ENCODE measurements around the gene AGXT. TPM values are rescaled to one million over a fixed set of nuclear protein-coding genes. Genes with fewer than 3 reads are reported as not detected.

AGXT gene
- total RNA-seq, 1 donor from 2014 or later: not detected

- no peak overlapping the region for H3K27ac ChIP-seq (replicated peaks)
- intact Hi-C loops (cut with micrococcal nuclease): no loop called here
Observed at GRCh38 chr2:240916571-240917008, 48.0 kb downstream of the AGXT start.

GRCh38 chr2:240917009-240917683 lies 48.5 kb downstream of the AGXT start:
- Histone ChIP-seq H3K4me3 (peak overlapping the region; percentile 35), H3K27me3 (ENCODE audit: low read depth) (peaks cover 44% of the 10 kb centered on the region), H3K27ac (replicated peaks) (no peak overlapping the region), H3K36me3 (no peaks in the 10 kb centered on the region), H3K4me1 (peaks cover 44% of the 10 kb centered on the region), H3K9me3 (replicated peaks) (no peaks in the 10 kb centered on the region)
- intact Hi-C loops (cut with micrococcal nuclease): no loop called here
- no peak for TF ChIP-seq CTCF (IDR thresholded peaks at IDR 0.05; ENCODE audit: borderline replicate concordance)
- peak; percentile 15 for DNase-seq

More at GRCh38 chr2:240916571-240917008, 48.0 kb downstream of the AGXT start:
- peaks cover 44% of the 10 kb centered on the region for H3K4me1 ChIP-seq
- H3K27me3 ChIP-seq (ENCODE audit: low read depth): peaks cover 47% of the 10 kb centered on the region
- DNase-seq: peak; percentile 68
- H3K9me3 ChIP-seq (replicated peaks): no peaks in the 10 kb centered on the region
- peak overlapping the region; percentile 35 for H3K4me3 ChIP-seq
- no peaks in the 10 kb centered on the region for H3K36me3 ChIP-seq
- TF ChIP-seq CTCF (IDR thresholded peaks at IDR 0.05; ENCODE audit: borderline replicate concordance): no peak

- no peak for TF ChIP-seq CTCF (IDR thresholded peaks at IDR 0.05; ENCODE audit: borderline replicate concordance)
- Histone ChIP-seq H3K27me3 (ENCODE audit: low read depth) (peaks cover 38% of the 10 kb centered on the region), H3K36me3 (no peaks in the 10 kb centered on the region), H3K9me3 (replicated peaks) (no peaks in the 10 kb centered on the region), H3K27ac (replicated peaks) (no peak overlapping the region), H3K4me1 (peaks cover 44% of the 10 kb centered on the region), H3K4me3 (no peak overlapping the region)
- peak; percentile 13 for DNase-seq
- intact Hi-C loops (cut with micrococcal nuclease): no loop called here
Observed at GRCh38 chr2:240917684-240918257, 49.1 kb downstream of the AGXT start.

GRCh38 chr2:240918258-240919091 lies 49.9 kb downstream of the AGXT start:
- peak; percentile 13 for DNase-seq
- intact Hi-C loops (cut with micrococcal nuclease): no loop called here
- Histone ChIP-seq H3K4me1 (peaks cover 38% of the 10 kb centered on the region), H3K4me3 (no peak overlapping the region), H3K27me3 (ENCODE audit: low read depth) (peaks cover 36% of the 10 kb centered on the region), H3K27ac (replicated peaks) (no peak overlapping the region), H3K36me3 (no peaks in the 10 kb centered on the region), H3K9me3 (replicated peaks) (no peaks in the 10 kb centered on the region)
- no peak for TF ChIP-seq CTCF (IDR thresholded peaks at IDR 0.05; ENCODE audit: borderline replicate concordance)

GRCh38 chr2:240919161-240919781 lies 50.6 kb downstream of the AGXT start:
- no peaks in the 10 kb centered on the region for H3K36me3 ChIP-seq
- no peaks in the 10 kb centered on the region for H3K9me3 ChIP-seq (replicated peaks)
- intact Hi-C loops (cut with micrococcal nuclease): no loop called here
- H3K4me3 ChIP-seq: no peak overlapping the region
- no peak for TF ChIP-seq CTCF (IDR thresholded peaks at IDR 0.05; ENCODE audit: borderline replicate concordance)
- peak; percentile 12 for DNase-seq
- peaks cover 32% of the 10 kb centered on the region for H3K4me1 ChIP-seq
- H3K27ac ChIP-seq (replicated peaks): no peak overlapping the region
- H3K27me3 ChIP-seq (ENCODE audit: low read depth): peaks cover 28% of the 10 kb centered on the region
